Upper lobe of left lung (tissue), 4 donors: Measurements from ENCODE around the gene CACNA2D2.

Source experiments
- CTCF ChIP-seq, 6 experiments: fragments of 450-650 bp in 4 of 6; fragments of 200-600 bp in 2 of 6; sonication (generic) in 2 of 6; IDR thresholded peaks; one replicate each; pipeline ENCODE4 v1.5.1; 2016 to 2019; ENCODE audit warnings: antibody characterized with exemption in 6 of 6
- EP300 ChIP-seq, 4 donors: sonication (generic); formaldehyde crosslinking; IDR thresholded peaks; one replicate each; pipeline ENCODE4 v1.5.1; 2017; ENCODE audit warnings: antibody characterized with exemption in 4 of 4, control low read depth in 2 of 4

DNA sequence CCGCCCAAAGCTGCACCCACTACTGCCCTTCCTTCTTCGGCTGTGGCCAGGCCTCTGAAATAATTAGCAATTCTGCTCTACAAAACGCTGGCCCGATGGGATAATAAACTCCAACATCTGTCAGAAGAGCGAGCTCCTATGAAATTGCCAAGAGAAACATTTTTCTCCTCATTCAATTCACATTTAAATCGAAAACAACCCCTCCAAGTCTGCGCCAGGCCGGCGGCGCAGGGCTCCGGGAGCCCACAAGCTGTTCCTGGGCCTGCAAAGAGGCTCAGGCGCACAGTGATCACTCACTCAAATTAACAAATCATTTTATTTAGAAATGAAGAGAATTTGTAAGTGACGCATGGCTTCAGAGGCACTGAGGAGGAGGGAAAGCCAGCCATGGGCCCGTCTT lies 88.8 kb downstream of the CACNA2D2 start:
- TF ChIP-seq CTCF (IDR thresholded peaks at IDR 0.05) (no peak), EP300 (IDR thresholded peaks at IDR 0.05) (no peak)
